Tibial nerve (tissue), 4 donors: ENCODE data around the gene ITGAD. TPM values are rescaled to one million over a fixed set of nuclear protein-coding genes. Genes with fewer than 3 reads are reported as not detected.
"Not testable (repeated sequence)": the region's sequence is repeated elsewhere in the genome, so short reads cannot be mapped to it uniquely, and the experiment has no call there.

ENCODE experiments used
- DNase-seq, 2 donors: peaks; one replicate each; pipeline ENCODE4 v3.0.0-alpha.2; 2019; ENCODE audit warnings: low spot score in 2 of 2
- H3K27ac ChIP-seq, 4 donors: fragments of 200-600 bp; sonication (generic) in 3 of 4; one replicate each; pipeline ENCODE4 v1.5.1; 2017 to 2019; ENCODE audit warnings: mild to moderate bottlenecking in 1 of 4
- H3K27me3 ChIP-seq, 2 donors: fragments of 200-600 bp; sonication (generic) in 1 of 2; one replicate each; pipeline versions ENCODE4 v1.5.1 to v1.6.0; 2017 to 2019
- H3K36me3 ChIP-seq, 3 donors: fragments of 200-600 bp; sonication (generic); one replicate each; pipeline ENCODE4 v1.5.1; 2018 to 2019
- H3K4me1 ChIP-seq, 4 donors: fragments of 200-600 bp; sonication (generic) in 3 of 4; one replicate each; pipeline ENCODE4 v1.5.1; 2017 to 2019
- H3K4me3 ChIP-seq, 4 donors: fragments of 200-600 bp; sonication (generic) in 3 of 4; one replicate each; pipeline ENCODE4 v1.5.1; 2017 to 2019; ENCODE audit warnings: mild to moderate bottlenecking in 1 of 4, moderate library complexity in 1 of 4
- H3K9me3 ChIP-seq, 4 donors: fragments of 200-600 bp; sonication (generic) in 3 of 4; one replicate each; pipeline ENCODE4 v1.5.1; 2017 to 2019
- CTCF ChIP-seq, 5 experiments: fragments of 200-600 bp in 3 of 5; fragments of 450-650 bp in 2 of 5; sonication (generic) in 3 of 5; IDR thresholded peaks; one replicate each; pipeline ENCODE4 v1.5.1; 2016 to 2019; ENCODE audit warnings: antibody characterized with exemption in 5 of 5, mild to moderate bottlenecking in 3 of 5, moderate library complexity in 2 of 5
- EP300 ChIP-seq, 2 donors: sonication (generic); formaldehyde crosslinking; IDR thresholded peaks; one replicate each; pipeline ENCODE4 v1.6.1; 2017; ENCODE audit warnings: antibody characterized with exemption in 2 of 2, mild to moderate bottlenecking in 1 of 2
- POLR2A ChIP-seq, 2 donors: fragments of 450-650 bp; IDR thresholded peaks; one replicate each; pipeline ENCODE4 v1.6.1; 2017; ENCODE audit warnings: antibody characterized with exemption in 2 of 2, mild to moderate bottlenecking in 2 of 2, moderate library complexity in 2 of 2
- WGBS, 2 donors: methylation state at CpG; one replicate each; pipeline ENCODE4 v1.1.5; 2018; 5-methylcytosine and 5-hydroxymethylcytosine counted together
- total RNA-seq, 4 donors: library from RNA; depleted of rRNA; stranded (reverse); fragments of >200 nt; gene quantifications; one replicate each; pipeline ENCODE4 v1.1.0, GENCODE V29; 2016

Gene ITGAD
- total RNA-seq, 4 donors from 2014 or later = under 0.01 to 0.22 TPM; not detected in 2

GRCh38 chr16:31439519-31439918 lies 46.4 kb downstream of the ITGAD start:
- 88 to 95% methylated on average over 3 of the region's 3 CpGs for WGBS, 2 donors
- no peak for DNase-seq

GRCh38 chr16:31440516-31441184 lies 47.5 kb downstream of the ITGAD start:
- H3K27me3 ChIP-seq = no peaks in the 10 kb centered on the region
- H3K27ac ChIP-seq = no peak overlapping the region
- peaks cover 0 to 19% (median 0%) of the 10 kb centered on the region in 4 donors for H3K4me1 ChIP-seq
- no peak overlapping the region for H3K4me3 ChIP-seq
- TF ChIP-seq EP300 (IDR thresholded peaks at IDR 0.05) = no peak
- TF ChIP-seq CTCF (IDR thresholded peaks at IDR 0.05) = no peak
- TF ChIP-seq POLR2A (IDR thresholded peaks at IDR 0.05) = no peak
- WGBS, 2 donors = 40 to 46% methylated on average over 4 of the region's 4 CpGs
- no peaks in the 10 kb centered on the region for H3K9me3 ChIP-seq
- peaks cover 0 to 13% (median 0%) of the 10 kb centered on the region in 3 donors for H3K36me3 ChIP-seq
- no peak for DNase-seq

More at GRCh38 chr16:31439519-31439918, 46.4 kb downstream of the ITGAD start:
- peaks cover 0 to 19% (median 0%) of the 10 kb centered on the region in 4 donors for H3K4me1 ChIP-seq
- no peak overlapping the region for H3K4me3 ChIP-seq
- H3K27ac ChIP-seq = no peak overlapping the region
- H3K9me3 ChIP-seq = no peaks in the 10 kb centered on the region
- H3K36me3 ChIP-seq = peaks cover 0 to 16% (median 0%) of the 10 kb centered on the region in 3 donors
- no peak for TF ChIP-seq POLR2A (IDR thresholded peaks at IDR 0.05)
- TF ChIP-seq EP300 (IDR thresholded peaks at IDR 0.05) = no peak
- no peak for TF ChIP-seq CTCF (IDR thresholded peaks at IDR 0.05)
- H3K27me3 ChIP-seq = no peaks in the 10 kb centered on the region

- TF ChIP-seq POLR2A (IDR thresholded peaks at IDR 0.05) = no peak
- no peak for TF ChIP-seq CTCF (IDR thresholded peaks at IDR 0.05)
- no peak for TF ChIP-seq EP300 (IDR thresholded peaks at IDR 0.05)
- Histone ChIP-seq H3K36me3 (no peaks in the 10 kb centered on the region), H3K4me1 (peaks cover 0 to 19% (median 0%) of the 10 kb centered on the region in 4 donors), H3K27ac (peak overlapping the region in 2 of 4 donors; percentile 78 to 88), H3K9me3 (no peaks in the 10 kb centered on the region), H3K27me3 (no peaks in the 10 kb centered on the region), H3K4me3 (peak overlapping the region; percentile 64 to 77 (median 72))
- no peak for DNase-seq
- WGBS, 2 donors = 59 to 73% methylated on average over 32 to 34 of the region's 34 CpGs
These were observed 48.8 kb downstream of the ITGAD start for GRCh38 chr16:31441956-31442355.

- not testable (repeated sequence) for DNase-seq, H3K9me3 ChIP-seq, H3K36me3 ChIP-seq, H3K27ac ChIP-seq, H3K4me3 ChIP-seq, H3K27me3 ChIP-seq
- WGBS, 2 donors = 80 to 83% methylated on average over 6 of the region's 6 CpGs
- H3K4me1 ChIP-seq = peaks cover 0 to 18% (median 0%) of the 10 kb centered on the region in 4 donors
These were observed 52.8 kb downstream of the ITGAD start for GRCh38 chr16:31445931-31446330.

- peaks cover 0 to 52% (median 34%) of the 10 kb centered on the region in 4 donors for H3K4me1 ChIP-seq
- no peaks in the 10 kb centered on the region for H3K9me3 ChIP-seq
- DNase-seq = no peak
- no peak for TF ChIP-seq POLR2A (IDR thresholded peaks at IDR 0.05)
- TF ChIP-seq EP300 (IDR thresholded peaks at IDR 0.05) = no peak
- TF ChIP-seq CTCF (IDR thresholded peaks at IDR 0.05) = no peak
- no peaks in the 10 kb centered on the region for H3K27me3 ChIP-seq
- no peak overlapping the region for H3K4me3 ChIP-seq
- peak overlapping the region in 3 of 4 donors; percentile 55 to 78 (median 61) for H3K27ac ChIP-seq
- 71 to 86% methylated on average over 5 of the region's 5 CpGs for WGBS, 2 donors
- H3K36me3 ChIP-seq = no peaks in the 10 kb centered on the region
These were observed 58.1 kb downstream of the ITGAD start for GRCh38 chr16:31451201-31451600.
